KBM-7 (cell line): ENCODE measurements around the gene WIPF2.
"Not testable (repeated sequence)": the region's sequence is repeated elsewhere in the genome, so short reads cannot be mapped to it uniquely, and the experiment has no call there.

ENCODE experiments used
- DNase-seq: peaks from one replicate; pipeline ENCODE4 v3.0.0-alpha.2; 2015
- in situ Hi-C: fragments of 300-500 bp; cut with MboI; formaldehyde crosslinking; loops from 2 replicates; pipeline ENCODE4 v1.14.3; 2020; ENCODE audit warnings: low sequenced_read_pairs, low pct_unique_long_range_greater_than_20kb, mixed read lengths

The WIPF2 gene

GRCh38 chr17:40190197-40191021 is 28.7 kb upstream of the WIPF2 start:
- DNase-seq: no peak
- in situ Hi-C loops: no loop called here

GRCh38 chr17:40191237-40192208 is 27.6 kb upstream of the WIPF2 start:
- in situ Hi-C loops: no loop called here
- no peak for DNase-seq

- in situ Hi-C loops: no loop called here
Measured at GRCh38 chr17:40192961-40193360, 26.1 kb upstream of the WIPF2 start.

GRCh38 chr17:40194821-40195220 is 24.3 kb upstream of the WIPF2 start:
- no peak for DNase-seq
- in situ Hi-C loops: no loop called here

More at GRCh38 chr17:40192961-40193360, 26.1 kb upstream of the WIPF2 start:
- DNase-seq: no peak

- DNase-seq: no peak
- in situ Hi-C loops: no loop called here
Measured at GRCh38 chr17:40197550-40197949, 21.6 kb upstream of the WIPF2 start.

GRCh38 chr17:40197965-40198456 is 21.1 kb upstream of the WIPF2 start:
- in situ Hi-C loops, DNase-seq: not testable (repeated sequence)

GRCh38 chr17:40198576-40198975 is 20.5 kb upstream of the WIPF2 start:
- in situ Hi-C loops: no loop called here
- DNase-seq: no peak

- in situ Hi-C loops: no loop called here
- no peak for DNase-seq
Measured at GRCh38 chr17:40203131-40203530, 16.0 kb upstream of the WIPF2 start.

GRCh38 chr17:40206193-40206592 is 12.9 kb upstream of the WIPF2 start:
- DNase-seq: peak; percentile 44
- in situ Hi-C loops: not testable (repeated sequence)

GRCh38 chr17:40209404-40210093 is 9.6 kb upstream of the WIPF2 start:
- in situ Hi-C loops: no loop called here
- DNase-seq: no peak

GRCh38 chr17:40213914-40214313 is 5.2 kb upstream of the WIPF2 start:
- in situ Hi-C loops, DNase-seq: not testable (repeated sequence)

- no peak for DNase-seq
- in situ Hi-C loops: no loop called here
Measured at GRCh38 chr17:40218006-40218739, 931 bp upstream of the WIPF2 start.

- in situ Hi-C loops: no loop called here
Measured at GRCh38 chr17:40219594-40220338, 662 bp downstream of the WIPF2 start.

GRCh38 chr17:40224718-40225550 is 5.8 kb downstream of the WIPF2 start:
- in situ Hi-C loops: no loop called here
- no peak for DNase-seq

More at GRCh38 chr17:40219594-40220338, 662 bp downstream of the WIPF2 start:
- peak; percentile 71 for DNase-seq

- DNase-seq, in situ Hi-C loops: not testable (repeated sequence)
Measured at GRCh38 chr17:40229146-40229545, 10.0 kb downstream of the WIPF2 start.

GRCh38 chr17:40230670-40231069 is 11.6 kb downstream of the WIPF2 start:
- no peak for DNase-seq
- in situ Hi-C loops: no loop called here

GRCh38 chr17:40231928-40232327 is 12.8 kb downstream of the WIPF2 start:
- in situ Hi-C loops, DNase-seq: not testable (repeated sequence)
